Mammary epithelial cell (primary cell): ENCODE results near the gene KRTAP10-4.

Experiments
- CTCF ChIP-seq, 2 donors: IDR thresholded peaks in 1 of 2; conservative IDR thresholded peaks in 1 of 2; 2 replicates each; pipeline ENCODE4 v1.5.1; 2011 to 2012; ENCODE audit warnings: inconsistent platforms in 2 of 2, low read length in 2 of 2, mild to moderate bottlenecking in 2 of 2, control low read depth in 1 of 2, low read depth in 1 of 2; ENCODE audit not compliant: insufficient read depth in 1 of 2; ENCODE audit errors: extremely low read depth in 1 of 2
- EZH2 ChIP-seq: IDR thresholded peaks from 2 replicates; pipeline ENCODE4 v1.6.1; 2012; ENCODE audit warnings: low read length, inconsistent platforms, borderline replicate concordance

GRCh38 chr21:44571844-44572782 is 1.4 kb upstream of the KRTAP10-4 start:
- TF ChIP-seq CTCF (conservative IDR thresholded peaks at IDR 0.05 in 1 of 2, IDR thresholded peaks at IDR 0.05 in 1 of 2; ENCODE audit: extremely low read depth in 1 of 2, insufficient read depth in 1 of 2, low read depth in 1 of 2, low read length in 2 of 2) (no peak), EZH2 (no peak)
